NOMO-1 treated with DMSO at 0.1 percent for 48 hours (cell line): ENCODE measurements around the gene ADRA1B.

Experiments
- DNase-seq: peaks from one replicate; lab custom pipeline; 2025; ENCODE audit not compliant: unreplicated experiment; lab: John Stamatoyannopoulos, UW

The ADRA1B gene

DNA sequence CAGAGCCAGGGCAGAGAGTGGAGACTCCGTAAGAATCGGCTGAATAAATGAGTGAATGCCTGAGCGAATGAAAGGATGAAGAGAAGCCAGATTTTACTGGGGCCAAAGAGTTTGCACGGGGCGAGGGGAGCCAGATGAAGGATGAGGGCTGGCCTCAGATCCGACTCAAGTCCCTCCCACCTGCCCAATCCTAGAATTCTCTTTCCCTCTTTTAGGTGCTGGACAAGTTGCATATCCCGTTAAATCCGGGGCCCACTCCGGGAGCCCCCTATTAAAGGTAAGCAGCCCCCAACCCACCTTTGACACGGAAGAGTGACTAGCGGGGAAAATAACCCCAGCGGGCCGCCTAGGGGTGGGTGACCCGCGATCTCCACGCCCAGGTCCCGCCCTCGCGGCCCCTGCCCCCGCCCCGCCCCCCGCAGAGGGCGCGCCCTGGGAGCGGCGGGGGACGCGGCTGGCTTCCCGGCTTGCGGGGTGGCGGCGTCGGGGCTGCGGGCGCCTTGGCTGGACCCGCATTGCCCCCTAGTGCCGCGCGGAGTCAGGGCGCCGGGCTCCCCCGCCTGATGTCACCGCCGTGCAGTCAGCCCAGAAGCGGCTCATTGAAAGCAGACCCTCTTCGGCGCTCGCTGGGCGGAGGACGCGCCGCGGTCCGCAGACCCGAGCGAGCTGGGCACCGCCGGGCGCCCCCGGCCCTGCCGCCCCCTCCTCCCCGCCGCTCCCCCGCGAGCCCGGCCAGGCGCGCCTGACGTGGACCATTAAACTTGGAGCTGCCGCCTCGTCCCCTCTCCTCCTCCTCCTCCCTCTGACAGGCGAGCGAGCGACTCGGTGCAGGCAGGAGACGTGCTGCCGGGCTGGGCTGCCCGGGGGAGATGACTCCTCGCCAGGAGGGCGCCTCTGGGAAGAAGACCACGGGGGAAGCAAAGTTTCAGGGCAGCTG lies at the start of gene ADRA1B:
Gene ADRA1B, plus strand, starts transcription at position 579 of the 937 bp plus-strand sequence. CDS start 424 bp downstream, outside the sequence.
- peak; percentile 49 for DNase-seq

DNA sequence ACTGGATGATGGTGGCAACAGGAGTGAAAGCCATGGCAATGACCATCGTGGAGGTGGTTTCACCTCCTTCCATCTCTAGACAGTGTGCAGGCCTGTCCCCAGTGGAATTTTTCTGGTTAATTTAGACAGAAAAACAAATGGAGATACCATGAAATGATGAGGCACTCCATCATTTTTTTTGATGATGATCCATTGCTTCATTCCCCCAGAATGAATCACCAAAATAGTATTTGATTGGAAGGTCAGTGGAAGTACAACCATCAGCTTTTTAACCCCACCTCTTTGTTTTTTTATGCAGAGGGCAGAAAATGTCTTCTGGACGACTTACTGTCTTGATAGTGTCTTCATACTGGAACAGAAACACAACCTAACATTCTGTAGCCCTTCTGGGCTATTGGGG lies 42.6 kb upstream of the ADRA1B start:
- no peak for DNase-seq

DNA sequence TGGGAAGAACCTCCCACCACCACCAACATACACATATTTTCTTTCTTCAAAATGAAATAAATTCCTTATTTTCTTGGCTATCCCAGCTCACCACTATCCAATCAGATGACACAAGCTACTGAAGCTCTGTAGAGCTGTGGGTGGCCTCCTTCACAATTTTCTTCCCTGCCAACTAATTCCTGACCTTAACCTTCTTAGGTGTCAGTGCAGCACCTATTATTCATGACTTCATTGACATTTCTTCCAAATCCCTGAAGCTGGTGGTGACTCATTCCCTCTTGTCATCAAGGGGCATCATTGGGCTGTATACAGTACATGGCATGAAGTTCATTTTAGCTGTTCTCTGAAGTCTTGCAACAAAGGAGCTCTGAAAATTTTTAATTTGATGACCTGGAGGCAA lies 42.0 kb upstream of the ADRA1B start:
- no peak for DNase-seq

DNA sequence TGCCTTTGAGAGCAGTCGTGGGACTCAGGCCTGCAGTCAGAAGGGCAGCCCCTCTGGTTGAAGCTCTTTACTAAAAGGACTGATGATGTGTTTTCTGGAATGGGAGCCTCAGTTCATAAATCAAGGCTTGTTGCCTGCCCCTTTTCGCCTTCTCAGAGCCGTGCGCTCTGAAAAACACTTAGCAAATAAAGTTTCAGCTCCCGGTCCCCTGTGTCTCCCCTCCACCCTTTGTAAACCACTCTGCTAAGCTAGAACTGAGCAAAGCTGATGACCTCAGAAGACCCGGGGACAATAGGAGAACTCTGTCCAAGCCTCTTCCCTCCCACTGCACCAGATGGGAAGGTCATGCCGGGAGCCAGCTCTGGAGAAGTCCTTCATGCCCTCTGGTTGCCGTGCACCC lies 39.3 kb upstream of the ADRA1B start:
- DNase-seq = no peak

DNA sequence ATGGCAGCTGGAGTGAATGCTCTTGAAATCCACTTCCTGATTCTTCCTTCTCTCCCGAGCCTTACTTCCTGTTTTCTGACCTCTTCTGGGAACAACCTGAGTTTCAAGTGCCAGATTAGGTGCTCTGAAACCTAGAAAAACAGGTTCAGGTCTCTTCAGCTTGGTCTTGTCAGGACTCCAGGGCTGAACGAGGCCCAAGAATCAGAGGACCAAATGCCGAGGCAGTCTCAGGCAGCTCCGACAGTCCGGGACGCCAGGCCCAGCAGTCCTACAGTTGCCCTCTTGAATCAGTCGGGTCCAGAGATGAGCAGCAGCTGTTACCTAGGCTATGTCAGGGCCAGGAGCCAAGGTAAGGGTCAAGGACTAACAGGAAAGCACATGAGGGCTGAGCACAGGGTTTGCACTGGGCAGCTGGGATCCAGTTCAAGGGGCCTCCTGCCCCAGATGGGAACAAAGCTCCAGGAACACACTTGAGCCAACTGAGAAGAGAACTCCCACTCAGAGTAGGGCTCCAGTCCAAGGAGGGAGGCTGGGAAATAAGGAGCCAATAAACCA lies 38.3 kb upstream of the ADRA1B start:
- DNase-seq = no peak

DNA sequence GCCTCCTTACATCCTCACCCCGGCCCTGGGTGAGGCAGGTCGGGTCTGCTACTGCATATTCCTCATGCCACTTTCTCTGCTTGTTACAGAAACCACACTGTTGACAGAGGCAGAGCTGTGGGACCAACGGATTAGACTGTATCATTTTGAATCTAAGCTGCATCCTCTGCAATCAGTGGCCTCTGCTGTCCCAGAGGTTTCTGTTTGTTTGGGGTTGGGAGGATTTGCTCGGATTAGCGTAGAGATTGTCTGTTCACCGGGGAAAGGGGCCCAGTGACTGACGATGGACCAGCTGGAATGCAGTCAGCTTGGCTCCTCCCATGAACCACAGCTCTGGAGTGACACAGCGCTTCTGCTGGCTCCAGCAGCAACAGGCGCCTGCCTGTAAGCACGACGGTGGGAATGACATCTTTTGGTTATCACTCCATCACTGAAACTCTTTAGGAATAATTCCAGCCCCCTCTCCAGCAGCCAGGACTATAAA lies 37.3 kb upstream of the ADRA1B start:
- no peak for DNase-seq

DNA sequence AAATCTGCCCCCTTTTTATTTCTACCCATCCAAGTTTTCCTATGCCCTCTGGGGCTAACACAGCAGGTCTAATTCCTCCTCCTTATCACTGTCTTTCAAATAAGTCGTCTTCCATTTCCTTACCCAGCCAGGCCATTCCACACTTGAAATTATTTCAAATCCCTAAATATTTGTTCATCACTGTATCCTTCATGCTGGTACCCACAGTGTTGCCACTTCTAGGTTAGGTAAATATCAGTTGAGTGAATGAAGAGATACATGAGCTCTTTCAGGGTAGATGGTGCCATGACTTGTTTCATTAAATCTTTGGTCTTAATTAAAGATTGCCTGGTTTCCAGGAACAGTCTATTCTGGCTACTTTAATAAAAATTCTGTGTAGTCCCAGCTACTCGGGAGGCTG lies 35.6 kb upstream of the ADRA1B start:
- no peak for DNase-seq

DNA sequence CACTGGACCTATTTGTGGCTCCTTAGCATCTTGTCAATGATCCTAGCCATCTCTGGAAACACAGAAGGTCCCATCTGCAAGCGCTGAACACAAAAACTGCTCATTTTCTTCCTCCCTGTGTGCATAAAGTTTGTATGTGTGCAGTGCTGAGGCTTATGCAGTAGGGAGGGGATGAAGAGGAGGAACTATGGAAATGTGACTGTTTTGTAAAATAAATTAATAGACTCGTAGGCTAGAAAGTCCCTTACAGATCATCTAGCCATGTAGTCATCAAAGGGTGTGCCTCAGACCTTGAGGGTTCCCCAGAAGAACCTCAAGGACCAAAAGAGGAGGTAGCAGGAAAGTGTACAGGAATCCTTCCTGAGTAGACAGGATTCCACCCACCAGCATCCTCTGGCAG lies 34.3 kb upstream of the ADRA1B start:
- DNase-seq = no peak

DNA sequence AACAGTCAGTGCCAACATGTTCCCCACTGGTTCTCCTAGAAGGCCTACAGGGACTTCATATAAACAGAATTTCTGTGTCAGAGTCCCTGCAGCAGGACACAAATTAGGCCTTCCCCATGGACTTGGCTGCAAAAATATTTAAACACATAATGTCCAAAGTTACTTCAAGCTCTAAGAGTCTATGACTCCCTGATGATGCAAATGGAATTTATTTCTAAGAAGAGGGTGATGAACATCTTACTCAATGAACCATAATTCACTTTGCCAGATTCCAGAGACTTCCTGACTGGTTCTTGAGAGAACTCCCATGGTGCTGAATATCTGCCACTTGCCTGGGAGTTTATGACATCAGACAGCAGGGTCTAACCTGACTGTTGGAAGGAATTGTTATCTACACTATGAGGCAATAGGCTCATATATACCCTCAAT lies 32.7 kb upstream of the ADRA1B start:
- DNase-seq = no peak

DNA sequence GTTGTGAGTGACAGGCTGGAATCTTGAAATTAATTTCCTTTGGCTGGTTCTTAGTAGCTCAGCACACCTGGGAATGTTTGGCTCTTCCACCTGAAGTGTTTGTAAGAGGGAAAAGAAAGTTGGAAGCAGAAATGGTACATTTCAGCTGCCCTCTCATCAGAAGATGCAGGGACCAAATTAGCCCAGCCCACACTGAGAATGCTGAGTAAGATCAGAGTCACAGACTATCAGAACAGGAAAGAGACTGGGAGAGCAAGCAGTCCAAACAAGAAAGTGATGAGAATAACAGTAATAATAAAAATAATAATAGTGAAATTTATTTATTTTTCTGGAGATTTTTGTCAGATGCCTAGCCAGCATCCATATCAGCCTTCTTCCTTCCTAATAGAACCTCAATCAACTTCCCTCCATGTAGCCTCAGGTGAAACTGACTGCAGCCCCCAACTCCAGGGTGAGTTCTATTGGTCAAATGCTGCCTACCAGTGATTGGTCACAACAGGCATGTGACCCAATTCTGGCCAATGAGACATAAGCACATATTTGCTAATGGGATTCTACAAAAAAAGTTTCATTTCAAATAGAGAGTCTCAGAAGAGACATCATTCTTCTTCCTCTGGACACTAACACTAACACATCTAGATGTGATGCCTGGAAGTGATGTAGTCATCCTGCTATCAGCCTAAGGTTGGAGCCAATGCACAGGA lies 31.2 kb upstream of the ADRA1B start:
- DNase-seq = no peak

DNA sequence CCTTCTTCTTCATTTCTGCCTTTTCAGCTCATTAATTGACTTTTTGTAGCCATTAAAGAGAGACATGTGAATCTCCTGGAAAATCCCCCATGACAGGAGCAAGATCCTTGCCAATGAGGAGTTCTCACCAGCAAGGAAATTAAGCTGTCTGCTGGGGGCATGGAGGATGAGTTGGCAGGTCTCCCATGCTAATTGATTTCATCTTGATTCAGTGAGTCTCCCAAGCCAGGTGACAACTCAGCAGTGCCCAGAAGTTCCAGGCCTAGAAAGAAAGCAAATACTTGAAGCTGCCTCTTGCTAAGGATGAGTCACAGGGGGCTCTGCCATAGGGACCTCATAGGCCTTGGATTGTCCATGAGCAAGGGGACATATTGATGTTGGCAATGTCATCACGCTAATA lies 30.0 kb upstream of the ADRA1B start:
- no peak for DNase-seq

DNA sequence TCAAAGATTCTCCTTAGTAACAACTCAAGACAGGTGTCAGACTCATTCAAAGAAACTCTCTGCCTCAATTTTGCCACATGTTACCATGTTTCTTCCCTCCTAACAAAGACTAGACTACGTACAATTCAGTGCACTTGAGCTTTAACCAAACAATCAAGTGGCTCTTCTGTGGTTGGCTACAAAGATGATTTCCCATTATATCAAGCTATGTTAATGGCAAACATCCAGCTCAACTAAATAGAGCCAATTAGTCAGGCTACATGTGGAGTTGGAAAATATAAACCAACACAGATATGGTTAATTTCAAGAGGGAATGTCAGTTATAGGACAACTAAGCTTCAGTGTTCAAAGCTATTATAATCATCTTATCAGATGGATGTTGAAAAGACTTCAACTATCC lies 29.2 kb upstream of the ADRA1B start:
- DNase-seq = no peak

DNA sequence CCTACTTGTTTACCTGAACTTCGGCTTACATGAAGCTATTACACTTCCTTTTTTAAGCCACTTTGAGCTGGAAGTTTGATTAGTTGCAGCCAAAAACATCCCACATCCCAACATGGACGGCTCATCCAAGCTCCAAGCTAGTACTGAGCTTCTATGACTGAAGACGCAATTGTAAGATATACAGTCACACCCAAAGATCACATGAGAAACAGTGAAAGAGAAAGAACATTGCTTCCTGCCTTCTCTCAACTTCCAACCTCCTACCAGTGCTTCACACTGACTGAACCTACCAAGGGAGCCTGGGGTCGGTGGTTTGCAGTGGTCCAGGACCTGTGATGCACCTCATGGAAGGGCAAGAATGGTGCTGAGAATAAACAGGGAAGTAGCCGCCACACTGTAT lies 27.4 kb upstream of the ADRA1B start:
- no peak for DNase-seq

DNA sequence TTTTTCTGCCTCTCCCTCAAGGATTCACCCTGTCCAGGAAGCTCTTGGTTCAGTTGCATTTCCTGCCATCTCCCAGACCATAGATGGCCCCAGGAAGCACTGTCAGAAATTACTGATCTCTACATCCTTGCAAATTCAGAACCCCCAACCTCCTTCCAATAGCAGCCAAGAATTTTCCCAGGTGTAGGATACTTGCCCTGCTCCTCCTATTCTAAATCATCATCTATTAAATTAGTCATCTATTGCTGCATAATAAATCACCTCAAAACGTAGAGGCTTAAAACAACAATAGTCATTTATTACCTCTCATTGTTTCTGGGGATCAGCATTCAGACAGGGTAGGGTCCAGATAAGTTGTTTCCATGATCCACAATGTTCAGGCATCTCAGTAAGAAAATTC lies 26.1 kb upstream of the ADRA1B start:
- no peak for DNase-seq

DNA sequence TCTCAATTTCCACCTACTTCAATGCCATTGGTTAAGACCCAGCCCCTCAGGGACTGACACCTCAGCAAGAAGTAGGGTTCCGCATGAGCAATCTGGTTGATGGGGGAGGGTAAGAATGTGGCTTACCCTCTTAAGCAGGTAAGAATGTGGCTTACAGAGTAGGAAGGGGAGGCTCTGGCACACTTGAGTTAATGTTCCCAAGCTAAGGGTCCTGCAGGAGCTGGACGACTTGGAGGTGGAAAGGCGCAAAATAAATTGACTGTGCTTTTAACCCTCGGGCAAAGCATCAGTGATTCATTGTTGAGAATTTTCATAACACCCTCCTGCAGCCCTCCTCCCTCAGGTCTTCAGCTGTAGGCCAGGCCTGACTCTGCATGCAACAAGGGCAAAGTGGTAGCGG lies 24.9 kb upstream of the ADRA1B start:
- DNase-seq = no peak

DNA sequence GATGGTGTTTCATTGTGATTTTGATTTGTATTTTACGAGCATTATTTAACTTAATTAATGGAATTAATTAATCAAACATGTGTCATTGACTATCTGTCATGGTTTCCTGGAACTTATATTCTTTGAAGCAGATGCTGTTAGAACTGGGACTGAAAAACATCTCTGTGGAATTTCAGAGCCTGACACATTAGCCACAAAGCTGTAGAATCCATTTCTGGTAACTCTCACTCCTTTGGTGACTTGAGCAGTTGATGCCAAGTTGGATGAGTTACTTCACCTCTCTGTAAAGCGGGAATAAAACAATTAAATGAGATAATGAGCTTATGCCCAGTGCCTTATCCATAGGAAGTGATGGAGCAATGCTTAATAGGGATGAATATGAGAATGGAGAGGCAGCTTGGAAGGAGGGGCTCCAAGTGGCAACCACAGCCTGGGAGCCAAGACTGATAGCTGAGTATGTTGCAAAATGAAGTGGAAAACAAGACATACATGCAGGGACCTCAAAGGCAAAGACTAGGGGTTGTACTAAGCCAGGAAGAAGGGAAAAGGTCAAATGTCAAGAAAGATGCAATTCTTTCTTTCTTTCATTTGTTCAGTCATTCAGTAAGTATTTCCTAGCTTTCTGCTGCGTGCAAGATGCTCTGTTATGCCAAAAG lies 23.1 kb upstream of the ADRA1B start:
- no peak for DNase-seq

DNA sequence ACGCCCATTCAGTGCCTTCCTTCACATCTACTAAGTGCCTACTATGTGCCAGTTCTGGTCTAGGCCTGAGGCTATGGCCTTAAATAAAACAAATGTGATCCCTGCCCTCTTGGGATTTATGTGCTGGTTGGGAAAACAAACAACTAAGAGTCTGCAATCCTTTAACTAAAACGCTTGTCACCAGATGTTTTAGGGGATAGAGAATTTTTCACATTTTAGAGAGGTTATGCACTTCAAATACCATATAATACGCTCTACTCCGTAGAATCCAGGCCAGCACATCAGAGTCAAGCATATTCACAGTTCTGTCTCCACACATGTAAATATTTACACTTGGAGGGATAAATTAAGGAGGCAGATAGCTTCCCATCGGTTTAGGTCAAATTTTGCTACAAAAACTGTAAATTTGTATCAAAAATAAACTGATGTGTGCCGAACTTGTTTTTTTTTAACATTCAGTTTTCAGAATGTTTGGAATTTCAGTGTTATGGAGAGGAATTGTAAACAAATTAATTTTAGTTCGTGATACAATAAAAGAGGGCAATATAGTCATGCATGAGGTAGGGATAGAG lies 22.0 kb upstream of the ADRA1B start:
- no peak for DNase-seq

DNA sequence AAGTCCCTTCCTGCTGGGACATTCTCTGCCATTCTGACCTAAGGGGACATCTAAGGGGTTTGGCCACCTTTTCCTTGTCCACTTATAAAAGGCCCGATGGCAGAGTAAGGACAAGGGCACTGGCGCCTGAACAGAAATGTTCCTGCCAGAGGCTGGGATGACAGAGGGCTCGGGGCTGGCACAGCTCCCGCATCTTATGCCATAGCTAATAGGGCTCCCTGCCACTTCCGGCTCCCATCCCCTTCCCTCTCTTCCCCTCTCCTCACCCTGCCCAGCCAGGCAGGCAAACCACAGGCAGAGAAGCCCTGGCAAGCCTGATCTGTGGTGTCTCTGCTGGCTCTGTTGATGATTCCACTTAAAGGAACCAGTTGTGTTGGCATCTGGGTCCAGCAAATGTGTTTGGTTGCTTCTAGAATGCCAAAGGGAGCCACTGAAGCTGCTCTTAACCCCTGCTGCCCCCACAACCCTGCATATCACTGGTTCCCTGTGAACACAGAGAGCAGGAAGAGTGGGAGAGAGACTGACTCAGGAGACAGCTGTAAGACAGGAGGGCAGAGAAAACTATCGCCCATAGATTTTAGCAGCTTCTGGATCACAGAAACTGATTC lies 18.4 kb upstream of the ADRA1B start:
- DNase-seq = no peak

DNA sequence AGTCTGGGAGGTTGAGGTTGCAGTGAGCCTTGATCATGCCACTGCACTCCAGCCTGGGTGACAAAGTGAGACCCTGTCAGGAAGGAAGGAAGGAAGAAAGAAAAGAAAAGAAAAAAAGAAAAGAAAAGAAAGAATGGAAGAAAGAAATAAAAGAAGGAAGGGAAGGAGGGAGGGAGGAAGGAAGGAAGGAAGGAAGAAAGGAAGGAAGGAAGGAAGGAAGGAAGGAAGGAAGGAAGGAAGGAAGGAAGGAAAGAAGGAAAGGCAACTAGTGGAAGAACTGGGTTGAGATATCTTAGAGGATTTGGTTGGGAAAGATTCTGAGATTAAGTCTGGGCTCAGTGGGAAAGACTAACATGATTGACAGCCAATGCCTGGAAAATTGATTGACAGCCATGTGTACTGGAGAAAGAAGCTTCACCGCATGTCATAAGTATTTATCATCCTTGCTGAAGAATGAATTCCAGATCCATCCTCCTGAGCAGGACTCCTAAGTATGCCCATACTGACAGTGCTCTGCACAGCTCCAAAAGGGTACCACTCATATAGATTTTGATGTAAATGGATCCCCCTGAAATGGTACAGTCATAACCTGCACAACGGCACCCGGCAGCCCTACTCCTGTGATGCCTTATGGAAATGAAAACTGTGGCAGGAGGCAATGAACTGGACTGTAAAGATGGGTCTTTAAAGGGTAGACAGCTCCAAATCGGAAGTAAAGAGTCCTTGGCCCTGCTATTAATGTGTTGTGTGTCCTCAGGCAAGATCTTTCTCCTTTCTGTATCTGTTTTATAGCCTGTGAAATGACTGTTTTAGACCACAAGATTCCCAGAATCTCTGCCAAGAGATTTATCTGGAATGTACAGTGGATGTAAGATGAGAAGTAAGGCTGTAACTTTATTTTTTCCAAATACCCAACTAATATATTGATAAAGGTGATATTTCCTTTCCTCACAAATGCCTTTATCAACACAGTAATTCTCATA lies 16.9 kb upstream of the ADRA1B start:
- DNase-seq = no peak
